Hepatocyte (in vitro differentiated cells): ENCODE measurements around the gene HBQ1. TPM values are rescaled to one million over a fixed set of nuclear protein-coding genes. Genes with fewer than 3 reads are reported as not detected.

ENCODE experiments used
- DNase-seq: peaks from one replicate; pipeline ENCODE4 v3.0.0-alpha.2; 2016; ENCODE audit warnings: low spot score
- H2AFZ ChIP-seq: fragments of 200-600 bp; sonication (generic); 2 replicates; pipeline ENCODE4 v1.6.0; 2016; ENCODE audit warnings: antibody characterized with exemption, mild to moderate bottlenecking
- H3K27ac ChIP-seq: fragments of 200-600 bp; sonication (generic); 2 replicates; pipeline ENCODE4 v1.5.1; 2016; ENCODE audit warnings: mild to moderate bottlenecking
- H3K27me3 ChIP-seq: fragments of 200-600 bp; sonication (generic); 2 replicates; pipeline ENCODE4 v1.6.1; 2016
- H3K36me3 ChIP-seq: fragments of 200-600 bp; sonication (generic); replicated peaks from 2 replicates; pipeline ENCODE4 v1.5.1; 2016; ENCODE audit warnings: low read depth; ENCODE audit not compliant: insufficient read depth
- H3K4me1 ChIP-seq: fragments of 200-600 bp; sonication (generic); 2 replicates; pipeline ENCODE4 v1.5.1; 2016; ENCODE audit warnings: mild to moderate bottlenecking, moderate library complexity; ENCODE audit not compliant: insufficient read depth
- H3K4me2 ChIP-seq: fragments of 200-600 bp; sonication (generic); 2 replicates; pipeline ENCODE4 v1.6.0; 2016
- H3K4me3 ChIP-seq: fragments of 200-600 bp; sonication (generic); 2 replicates; pipeline ENCODE4 v1.5.1; 2016; ENCODE audit warnings: mild to moderate bottlenecking
- H3K79me2 ChIP-seq: fragments of 200-600 bp; sonication (generic); 2 replicates; pipeline ENCODE4 v1.6.0; 2017; ENCODE audit warnings: mild to moderate bottlenecking
- H3K9me2 ChIP-seq: fragments of 200-600 bp; sonication (generic); replicated peaks from 2 replicates; pipeline ENCODE4 v1.6.0; 2017; ENCODE audit warnings: mild to moderate bottlenecking; ENCODE audit not compliant: insufficient read depth
- H3K9me3 ChIP-seq: fragments of 200-600 bp; sonication (generic); 2 replicates; pipeline ENCODE4 v1.5.1; 2016; ENCODE audit warnings: low read depth, mild to moderate bottlenecking
- H4K20me1 ChIP-seq: fragments of 200-600 bp; sonication (generic); 2 replicates; pipeline ENCODE4 v1.6.0; 2016; ENCODE audit warnings: mild to moderate bottlenecking; ENCODE audit not compliant: insufficient read depth, poor library complexity, severe bottlenecking
- EZH2 ChIP-seq: fragments of 200-600 bp; sonication (generic); IDR thresholded peaks from 2 replicates; pipeline ENCODE4 v1.6.1; 2016; ENCODE audit warnings: antibody characterized with exemption, mild to moderate bottlenecking, borderline replicate concordance
- EZH2phosphoT487 ChIP-seq: fragments of 200-600 bp; sonication (generic); IDR thresholded peaks from one replicate; pipeline ENCODE4 v1.6.1; 2018; ENCODE audit warnings: antibody characterized with exemption, mild to moderate bottlenecking, low read depth, moderate library complexity; ENCODE audit not compliant: unreplicated experiment, severe bottlenecking
- WGBS: methylation state at CpG from one replicate; pipeline ENCODE4 v1.1.6; 2016; ENCODE audit warnings: low lambda C conversion rate; ENCODE audit errors: missing lambda C conversion rate; 5-methylcytosine and 5-hydroxymethylcytosine counted together
- polyA plus RNA-seq: library from polyadenylated mRNA; unstranded; fragments of >200 nt; fragmentation: Nextera tagmentation; extraction: Ambion mirVana; gene quantifications from 2 replicates; pipeline ENCODE4 v1.2.1, GENCODE V29; 2016
- total RNA-seq: library from RNA; depleted of rRNA; stranded (reverse); fragments of >200 nt; gene quantifications from 2 replicates; pipeline ENCODE4 v1.2.3, GENCODE V29; 2014
- TF ChIP-seq, protein P1 (sequence below): fragments of 200-600 bp; sonication (generic); IDR thresholded peaks from 2 replicates; pipeline ENCODE4 v1.5.1; 2016; ENCODE audit warnings: antibody characterized with exemption, mild to moderate bottlenecking; ENCODE audit not compliant: poor library complexity

The HBQ1 gene
- total and polyA plus RNA-seq, 2 experiments from 2014 or later: 0.30 TPM; not detected in 1

DNA sequence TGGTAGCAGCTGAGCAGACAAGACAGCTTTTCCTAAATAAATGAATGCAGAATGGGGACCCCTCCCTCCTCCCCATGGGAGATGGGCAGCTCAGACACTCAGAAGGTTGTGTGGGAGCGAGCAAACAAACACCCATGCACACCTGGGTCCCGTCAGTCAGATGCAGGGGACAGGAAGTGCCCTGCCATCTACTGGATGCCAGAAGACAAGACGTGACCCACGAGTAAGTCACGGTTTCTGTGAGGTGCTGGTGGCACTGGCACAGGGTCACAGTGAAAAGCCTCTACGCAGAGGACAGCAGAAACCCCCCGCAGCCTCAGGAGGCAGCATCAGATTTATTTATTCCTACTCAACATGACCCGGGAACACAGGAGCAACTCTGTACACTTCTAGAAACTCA lies 8.4 kb downstream of the HBQ1 start:
- Histone ChIP-seq H3K79me2 (peaks cover 2% of the 10 kb centered on the region), H4K20me1 (no peaks in the 10 kb centered on the region), H3K27ac (no peak overlapping the region), H3K4me2 (no peak overlapping the region), H3K27me3 (no peaks in the 10 kb centered on the region), H3K9me2 (no peaks in the 10 kb centered on the region), H3K36me3 (no peaks in the 10 kb centered on the region), H3K9me3 (no peaks in the 10 kb centered on the region), H3K4me1 (no peaks in the 10 kb centered on the region), H2AFZ (no peak overlapping the region), H3K4me3 (no peak overlapping the region)
- no peak for TF ChIP-seq EZH2
- no peak for TF ChIP-seq EZH2phosphoT487
- TF ChIP-seq, protein P1, sequence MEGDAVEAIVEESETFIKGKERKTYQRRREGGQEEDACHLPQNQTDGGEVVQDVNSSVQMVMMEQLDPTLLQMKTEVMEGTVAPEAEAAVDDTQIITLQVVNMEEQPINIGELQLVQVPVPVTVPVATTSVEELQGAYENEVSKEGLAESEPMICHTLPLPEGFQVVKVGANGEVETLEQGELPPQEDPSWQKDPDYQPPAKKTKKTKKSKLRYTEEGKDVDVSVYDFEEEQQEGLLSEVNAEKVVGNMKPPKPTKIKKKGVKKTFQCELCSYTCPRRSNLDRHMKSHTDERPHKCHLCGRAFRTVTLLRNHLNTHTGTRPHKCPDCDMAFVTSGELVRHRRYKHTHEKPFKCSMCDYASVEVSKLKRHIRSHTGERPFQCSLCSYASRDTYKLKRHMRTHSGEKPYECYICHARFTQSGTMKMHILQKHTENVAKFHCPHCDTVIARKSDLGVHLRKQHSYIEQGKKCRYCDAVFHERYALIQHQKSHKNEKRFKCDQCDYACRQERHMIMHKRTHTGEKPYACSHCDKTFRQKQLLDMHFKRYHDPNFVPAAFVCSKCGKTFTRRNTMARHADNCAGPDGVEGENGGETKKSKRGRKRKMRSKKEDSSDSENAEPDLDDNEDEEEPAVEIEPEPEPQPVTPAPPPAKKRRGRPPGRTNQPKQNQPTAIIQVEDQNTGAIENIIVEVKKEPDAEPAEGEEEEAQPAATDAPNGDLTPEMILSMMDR: peak; percentile 14
- WGBS: 81% methylated on average over 8 of the region's 8 CpGs
- no peak for DNase-seq

DNA sequence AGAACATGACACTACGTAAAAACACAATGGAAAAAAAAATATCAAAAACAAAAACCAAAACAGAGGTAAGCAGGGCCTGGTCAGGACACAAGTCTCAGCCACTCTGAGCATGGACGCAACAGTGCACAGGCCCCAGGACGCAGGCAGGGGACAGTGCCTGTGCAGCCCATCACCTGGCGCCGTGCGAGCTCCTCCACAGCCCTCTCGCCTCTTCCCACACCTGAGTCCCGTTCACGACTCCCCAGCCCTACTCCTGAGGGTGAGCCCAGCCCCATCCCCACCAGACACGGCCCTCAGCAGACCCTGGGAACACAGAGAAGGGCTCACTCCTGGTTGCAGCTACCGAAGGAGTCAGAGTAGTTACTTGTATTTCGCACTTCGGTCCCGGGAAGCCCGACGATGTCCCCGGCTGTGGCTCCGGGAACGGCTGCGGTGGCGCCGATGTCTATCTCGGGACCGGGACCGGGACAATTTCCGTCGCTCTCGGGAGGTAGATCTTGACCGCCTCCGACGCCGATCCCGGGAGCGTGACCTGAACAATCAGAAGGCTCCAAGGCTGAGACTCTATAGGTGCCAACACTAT lies 9.4 kb downstream of the HBQ1 start:
- no peaks in the 10 kb centered on the region for H3K9me3 ChIP-seq
- H3K36me3 ChIP-seq: no peaks in the 10 kb centered on the region
- H3K4me2 ChIP-seq: no peak overlapping the region
- WGBS: 98% methylated on average over 33 of the region's 34 CpGs
- no peaks in the 10 kb centered on the region for H3K9me2 ChIP-seq
- no peak for DNase-seq
- H3K27ac ChIP-seq: no peak overlapping the region
- no peak overlapping the region for H3K4me3 ChIP-seq
- H3K27me3 ChIP-seq: no peaks in the 10 kb centered on the region
- no peak for TF ChIP-seq EZH2
- TF ChIP-seq EZH2phosphoT487: no peak
- TF ChIP-seq, protein P1: no peak
- no peaks in the 10 kb centered on the region for H3K4me1 ChIP-seq
- no peak overlapping the region for H2AFZ ChIP-seq
- H4K20me1 ChIP-seq: peaks cover 6% of the 10 kb centered on the region
- peaks cover 2% of the 10 kb centered on the region for H3K79me2 ChIP-seq

GRCh38 chr16:191831-192230 lies 11.6 kb downstream of the HBQ1 start:
- H3K27me3 ChIP-seq: no peaks in the 10 kb centered on the region
- no peak overlapping the region for H3K4me3 ChIP-seq
- peaks cover 2% of the 10 kb centered on the region for H3K79me2 ChIP-seq
- WGBS: 91% methylated on average over 4 of the region's 4 CpGs
- H3K27ac ChIP-seq: no peak overlapping the region
- no peak for DNase-seq
- H3K9me3 ChIP-seq: no peaks in the 10 kb centered on the region
- no peaks in the 10 kb centered on the region for H3K4me1 ChIP-seq
- H3K9me2 ChIP-seq: no peaks in the 10 kb centered on the region
- H3K4me2 ChIP-seq: no peak overlapping the region
- H2AFZ ChIP-seq: no peak overlapping the region
- H4K20me1 ChIP-seq: peaks cover 10% of the 10 kb centered on the region
- TF ChIP-seq EZH2 (no peak), EZH2phosphoT487 (no peak)
- TF ChIP-seq, protein P1: no peak
- H3K36me3 ChIP-seq: no peaks in the 10 kb centered on the region

GRCh38 chr16:192686-193085 lies 12.4 kb downstream of the HBQ1 start:
- H3K9me3 ChIP-seq: no peaks in the 10 kb centered on the region
- H3K4me3 ChIP-seq: no peak overlapping the region
- DNase-seq: no peak
- H2AFZ ChIP-seq: no peak overlapping the region
- 95% methylated on average over 11 of the region's 11 CpGs for WGBS
- H3K4me2 ChIP-seq: no peak overlapping the region
- TF ChIP-seq EZH2phosphoT487: no peak
- TF ChIP-seq, protein P1: no peak
- TF ChIP-seq EZH2: no peak
- no peaks in the 10 kb centered on the region for H3K27me3 ChIP-seq
- H3K79me2 ChIP-seq: peaks cover 5% of the 10 kb centered on the region
- H3K36me3 ChIP-seq: no peaks in the 10 kb centered on the region
- H3K9me2 ChIP-seq: no peaks in the 10 kb centered on the region
- H3K4me1 ChIP-seq: no peaks in the 10 kb centered on the region
- peaks cover 10% of the 10 kb centered on the region for H4K20me1 ChIP-seq
- no peak overlapping the region for H3K27ac ChIP-seq
